Upper lobe of right lung (tissue), 1 donor: ENCODE results near the gene JAZF1. TPM values are rescaled to one million over a fixed set of nuclear protein-coding genes. Genes with fewer than 3 reads are reported as not detected.

Experiments used
- ATAC-seq: fragments of 200-7000 bp; cut with Tn5 transposase; one replicate; pipeline ENCODE4 v1.9.1; 2020; ENCODE audit warnings: mild to moderate bottlenecking, moderate library complexity
- DNase-seq: peaks from one replicate; pipeline ENCODE4 v3.0.0-alpha.2; 2020
- H3K27ac ChIP-seq: fragments of 200-600 bp; one replicate; pipeline ENCODE4 v1.8.0; 2022
- H3K27me3 ChIP-seq: fragments of 200-600 bp; one replicate; pipeline ENCODE4 v1.8.0; 2022; ENCODE audit warnings: mild to moderate bottlenecking
- H3K36me3 ChIP-seq: fragments of 200-600 bp; one replicate; pipeline ENCODE4 v1.8.0; 2022
- H3K4me1 ChIP-seq: fragments of 200-600 bp; one replicate; pipeline ENCODE4 v1.8.0; 2022
- H3K4me3 ChIP-seq: fragments of 200-600 bp; one replicate; pipeline ENCODE4 v1.8.0; 2022; ENCODE audit warnings: mild to moderate bottlenecking
- H3K9me3 ChIP-seq: fragments of 200-600 bp; one replicate; pipeline ENCODE4 v1.8.0; 2022
- CTCF ChIP-seq: fragments of 200-600 bp; IDR thresholded peaks from one replicate; pipeline ENCODE4 v1.8.0; 2022; ENCODE audit warnings: antibody characterized with exemption
- intact Hi-C: fragments of 100-400 bp; cut with DNase I; formaldehyde crosslinking; loops from one replicate; pipeline ENCODE4 v1.11.0; 2022
- total RNA-seq: library from RNA; stranded (reverse); fragmentation: NEBNext Ultra II Directional; extraction: Animal tissue kit (Norgen Biotek cat#: 25700); gene quantifications from one replicate; pipeline ENCODE4 v1.2.1, GENCODE V29; 2021
- donor health status: DM: no; HTN: yes; CAD: no; lungs with severe emphysema.

The JAZF1 gene
- total RNA-seq, 1 donor from 2014 or later, result 20.6 TPM

GRCh38 chr7:27799212-27799611 is 381.4 kb downstream of the JAZF1 start:
- peaks cover 6% of the 10 kb centered on the region for H3K4me1 ChIP-seq
- no peaks in the 10 kb centered on the region for H3K27me3 ChIP-seq
- intact Hi-C loops, result no loop called here
- no peak overlapping the region for H3K4me3 ChIP-seq
- no peak for TF ChIP-seq CTCF
- H3K27ac ChIP-seq, result no peak overlapping the region
- DNase-seq (no peak), ATAC-seq (no peak)
- H3K36me3 ChIP-seq, result peaks cover 66% of the 10 kb centered on the region
- H3K9me3 ChIP-seq, result no peaks in the 10 kb centered on the region

GRCh38 chr7:27795977-27796376 is 384.6 kb downstream of the JAZF1 start:
- Histone ChIP-seq H3K4me1 (no peaks in the 10 kb centered on the region), H3K4me3 (no peak overlapping the region), H3K36me3 (peaks cover 84% of the 10 kb centered on the region), H3K27ac (no peak overlapping the region), H3K9me3 (no peaks in the 10 kb centered on the region), H3K27me3 (no peaks in the 10 kb centered on the region)
- TF ChIP-seq CTCF, result no peak
- intact Hi-C loops, result no loop called here
- no peak for ATAC-seq
- DNase-seq, result no peak

GRCh38 chr7:27793780-27794179 is 386.8 kb downstream of the JAZF1 start:
- no peaks in the 10 kb centered on the region for H3K4me1 ChIP-seq
- ATAC-seq (no peak), DNase-seq (no peak)
- intact Hi-C loops, result no loop called here
- peaks cover 85% of the 10 kb centered on the region for H3K36me3 ChIP-seq
- no peak for TF ChIP-seq CTCF
- H3K4me3 ChIP-seq, result no peak overlapping the region
- H3K27me3 ChIP-seq, result no peaks in the 10 kb centered on the region
- no peak overlapping the region for H3K27ac ChIP-seq
- H3K9me3 ChIP-seq, result no peaks in the 10 kb centered on the region

- no peak for TF ChIP-seq CTCF
- Histone ChIP-seq H3K36me3 (peaks cover 69% of the 10 kb centered on the region), H3K9me3 (no peaks in the 10 kb centered on the region), H3K27ac (no peak overlapping the region), H3K27me3 (no peaks in the 10 kb centered on the region), H3K4me1 (peaks cover 4% of the 10 kb centered on the region), H3K4me3 (no peak overlapping the region)
- DNase-seq (no peak), ATAC-seq (no peak)
- intact Hi-C loops, result no loop called here
These were observed 392.2 kb downstream of the JAZF1 start for GRCh38 chr7:27788437-27788836.

- intact Hi-C loops, result no loop called here
- no peak for DNase-seq
- Histone ChIP-seq H3K36me3 (peaks cover 43% of the 10 kb centered on the region), H3K4me3 (no peak overlapping the region), H3K4me1 (peaks cover 6% of the 10 kb centered on the region), H3K9me3 (no peaks in the 10 kb centered on the region), H3K27me3 (no peaks in the 10 kb centered on the region), H3K27ac (no peak overlapping the region)
- TF ChIP-seq CTCF, result peak; percentile 58
- peak; percentile 38 for ATAC-seq
These were observed 396.1 kb downstream of the JAZF1 start for GRCh38 chr7:27784399-27785053.

GRCh38 chr7:27782849-27783248 is 397.7 kb downstream of the JAZF1 start:
- Histone ChIP-seq H3K4me1 (peaks cover 6% of the 10 kb centered on the region), H3K4me3 (no peak overlapping the region), H3K27me3 (no peaks in the 10 kb centered on the region), H3K36me3 (peaks cover 30% of the 10 kb centered on the region), H3K27ac (no peak overlapping the region), H3K9me3 (no peaks in the 10 kb centered on the region)
- DNase-seq (no peak), ATAC-seq (no peak)
- TF ChIP-seq CTCF, result no peak
- intact Hi-C loops, result no loop called here
